Measurements from ENCODE around the gene LRRC7. TPM values are rescaled to one million over a fixed set of nuclear protein-coding genes. Genes with fewer than 3 reads are reported as not detected.

The LRRC7 gene
- total and polyA plus RNA-seq, 2 donors from 2014 or later, result 0.19 to 0.37 TPM

GRCh38 chr1:69992594-69992993 lies 424.9 kb downstream of the LRRC7 start:
- Histone ChIP-seq H3K27me3 (ENCODE audit: control insufficient read depth, insufficient read depth, low read length) (no peaks in the 10 kb centered on the region), H3K9me3 (ENCODE audit: control insufficient read depth in 2 of 3, insufficient read depth in 1 of 3, low read length in 3 of 3) (no peaks in the 10 kb centered on the region), H3K4me3 (ENCODE audit: low read length in 3 of 3) (no peak overlapping the region), H3K27ac (ENCODE audit: low read depth in 2 of 2, low read length in 2 of 2) (no peak overlapping the region), H3K36me3 (ENCODE audit: control insufficient read depth in 2 of 3, insufficient read depth in 3 of 3, low read length in 3 of 3) (no peaks in the 10 kb centered on the region), H3K4me1 (ENCODE audit: control insufficient read depth in 2 of 3, insufficient read depth in 2 of 3, low read depth in 1 of 3, low read length in 3 of 3) (no peaks in the 10 kb centered on the region), H3K9ac (ENCODE audit: low read length in 3 of 3) (no peak overlapping the region)
- DNase-seq, result no peak
- intact Hi-C loops (cut with DNase I), result no loop called here
- no peak for FAIRE-seq
- no peak for TF ChIP-seq CTCF (IDR thresholded peaks at IDR 0.05; ENCODE audit: borderline replicate concordance, extremely low read depth, insufficient read depth)

GRCh38 chr1:69993810-69994209 lies 426.1 kb downstream of the LRRC7 start:
- DNase-seq (peak in 2 of 5 donors; percentile 21 to 48), FAIRE-seq (no peak)
- H3K4me3 ChIP-seq (ENCODE audit: low read length in 3 of 3), result no peak overlapping the region
- no peak overlapping the region for H3K27ac ChIP-seq (ENCODE audit: low read depth in 2 of 2, low read length in 2 of 2)
- no peaks in the 10 kb centered on the region for H3K27me3 ChIP-seq (ENCODE audit: control insufficient read depth, insufficient read depth, low read length)
- H3K9ac ChIP-seq (ENCODE audit: low read length in 3 of 3), result no peak overlapping the region
- no peak for TF ChIP-seq CTCF (IDR thresholded peaks at IDR 0.05; ENCODE audit: borderline replicate concordance, extremely low read depth, insufficient read depth)
- H3K36me3 ChIP-seq (ENCODE audit: control insufficient read depth in 2 of 3, insufficient read depth in 3 of 3, low read length in 3 of 3), result no peaks in the 10 kb centered on the region
- no peaks in the 10 kb centered on the region for H3K4me1 ChIP-seq (ENCODE audit: control insufficient read depth in 2 of 3, insufficient read depth in 2 of 3, low read depth in 1 of 3, low read length in 3 of 3)
- intact Hi-C loops (cut with DNase I), result no loop called here
- no peaks in the 10 kb centered on the region for H3K9me3 ChIP-seq (ENCODE audit: control insufficient read depth in 2 of 3, insufficient read depth in 1 of 3, low read length in 3 of 3)

GRCh38 chr1:69994241-69994640 lies 426.5 kb downstream of the LRRC7 start:
- Histone ChIP-seq H3K27me3 (ENCODE audit: control insufficient read depth, insufficient read depth, low read length) (no peaks in the 10 kb centered on the region), H3K4me3 (ENCODE audit: low read length in 3 of 3) (no peak overlapping the region), H3K9ac (ENCODE audit: low read length in 3 of 3) (no peak overlapping the region), H3K27ac (ENCODE audit: low read depth in 2 of 2, low read length in 2 of 2) (no peak overlapping the region), H3K4me1 (ENCODE audit: control insufficient read depth in 2 of 3, insufficient read depth in 2 of 3, low read depth in 1 of 3, low read length in 3 of 3) (no peaks in the 10 kb centered on the region), H3K9me3 (ENCODE audit: control insufficient read depth in 2 of 3, insufficient read depth in 1 of 3, low read length in 3 of 3) (no peaks in the 10 kb centered on the region), H3K36me3 (ENCODE audit: control insufficient read depth in 2 of 3, insufficient read depth in 3 of 3, low read length in 3 of 3) (no peaks in the 10 kb centered on the region)
- intact Hi-C loops (cut with DNase I), result no loop called here
- DNase-seq (no peak), FAIRE-seq (no peak)
- no peak for TF ChIP-seq CTCF (IDR thresholded peaks at IDR 0.05; ENCODE audit: borderline replicate concordance, extremely low read depth, insufficient read depth)

- DNase-seq (no peak), FAIRE-seq (no peak)
- Histone ChIP-seq H3K36me3 (ENCODE audit: control insufficient read depth in 2 of 3, insufficient read depth in 3 of 3, low read length in 3 of 3) (no peaks in the 10 kb centered on the region), H3K27me3 (ENCODE audit: control insufficient read depth, insufficient read depth, low read length) (no peaks in the 10 kb centered on the region), H3K4me1 (ENCODE audit: control insufficient read depth in 2 of 3, insufficient read depth in 2 of 3, low read depth in 1 of 3, low read length in 3 of 3) (no peaks in the 10 kb centered on the region), H3K9me3 (ENCODE audit: control insufficient read depth in 2 of 3, insufficient read depth in 1 of 3, low read length in 3 of 3) (no peaks in the 10 kb centered on the region), H3K9ac (ENCODE audit: low read length in 3 of 3) (no peak overlapping the region), H3K27ac (ENCODE audit: low read depth in 2 of 2, low read length in 2 of 2) (no peak overlapping the region), H3K4me3 (ENCODE audit: low read length in 3 of 3) (no peak overlapping the region)
- intact Hi-C loops (cut with DNase I), result no loop called here
- no peak for TF ChIP-seq CTCF (IDR thresholded peaks at IDR 0.05; ENCODE audit: borderline replicate concordance, extremely low read depth, insufficient read depth)
Measured at GRCh38 chr1:69998847-69999246, 431.1 kb downstream of the LRRC7 start.
